Activated naive CD8-positive, alpha-beta T cell treated with anti-CD3 and anti-CD28 coated beads, Interleukin-2, amount 10 ng/mL, durations not matched to agents 7 days and 5 days (primary cell): ENCODE results near the gene ECHS1. TPM values are rescaled to one million over a fixed set of nuclear protein-coding genes. Genes with fewer than 3 reads are reported as not detected.

Experiments
- ATAC-seq: fragments of 150-1000 bp; cut with Tn5 transposase; one replicate; pipeline ENCODE4 v1.10.0; 2021; ENCODE audit warnings: low read depth, moderate library complexity
- POLR2A ChIA-PET: fragments of 350-600 bp; sonication (Branson Sonifier 250); formaldehyde crosslinking; loops from one replicate; lab custom pipeline; 2021; ENCODE audit warnings: antibody characterized with exemption; lab: Charles Lee
- DNase-seq: peaks from one replicate; pipeline ENCODE4 v3.0.0; 2021
- H3K27ac Mint-ChIP-seq: one replicate; pipeline ENCODE4 v1.8.0; 2022; ENCODE audit warnings: mild to moderate bottlenecking, mixed read lengths
- H3K27me3 Mint-ChIP-seq: one replicate; pipeline ENCODE4 v1.8.0; 2022; ENCODE audit warnings: mild to moderate bottlenecking, moderate library complexity, mixed read lengths
- H3K36me3 Mint-ChIP-seq: one replicate; pipeline ENCODE4 v1.8.0; 2021; ENCODE audit warnings: mild to moderate bottlenecking, mixed read lengths
- H3K4me1 Mint-ChIP-seq: one replicate; pipeline ENCODE4 v1.8.0; 2021; ENCODE audit warnings: mixed read lengths
- H3K4me3 Mint-ChIP-seq: one replicate; pipeline ENCODE4 v1.8.0; 2022; ENCODE audit warnings: mild to moderate bottlenecking, moderate library complexity, mixed read lengths
- H3K9me3 Mint-ChIP-seq: one replicate; pipeline ENCODE4 v1.8.0; 2021; ENCODE audit warnings: mixed read lengths
- total RNA-seq, 2 experiments: library from RNA; stranded (reverse); gene quantifications; one replicate each; pipeline ENCODE4 v1.2.3, GENCODE V29; 2021

The ECHS1 gene
- total RNA-seq, 2 experiments from 2014 or later = 33.5 to 36.1 TPM

DNA sequence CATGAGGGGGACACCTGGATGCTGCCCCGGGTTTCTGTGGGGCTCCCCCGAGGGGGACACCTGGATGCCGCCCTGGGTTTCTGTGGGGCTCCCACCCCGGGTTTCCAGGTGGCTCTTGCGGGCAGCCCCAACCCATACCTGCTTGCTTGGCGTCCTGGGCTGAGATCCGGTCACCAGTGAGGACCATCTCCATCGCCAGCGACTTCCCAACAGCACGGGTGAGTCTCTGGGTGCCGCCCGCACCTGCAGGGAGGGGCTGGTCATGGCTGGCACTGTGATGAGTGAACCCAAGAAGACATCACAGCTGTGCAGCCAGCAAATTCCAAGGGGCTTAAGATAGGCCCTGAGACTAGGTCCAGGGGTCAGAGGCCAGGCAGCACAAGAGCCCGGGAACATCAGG is 6.4 kb downstream of the ECHS1 start:
- H3K36me3 Mint-ChIP-seq = peaks cover 2% of the 10 kb centered on the region
- no peaks in the 10 kb centered on the region for H3K4me1 Mint-ChIP-seq
- DNase-seq (no peak), ATAC-seq (no peak)
- no peak overlapping the region for H3K27ac Mint-ChIP-seq
- H3K27me3 Mint-ChIP-seq = no peaks in the 10 kb centered on the region
- no peak overlapping the region for H3K4me3 Mint-ChIP-seq
- POLR2A ChIA-PET = no interaction called here
- no peaks in the 10 kb centered on the region for H3K9me3 Mint-ChIP-seq

- DNase-seq (no peak), ATAC-seq (no peak)
- POLR2A ChIA-PET = no interaction called here
- H3K9me3 Mint-ChIP-seq = no peaks in the 10 kb centered on the region
- no peaks in the 10 kb centered on the region for H3K27me3 Mint-ChIP-seq
- H3K4me1 Mint-ChIP-seq = no peaks in the 10 kb centered on the region
- peaks cover 2% of the 10 kb centered on the region for H3K36me3 Mint-ChIP-seq
- no peak overlapping the region for H3K4me3 Mint-ChIP-seq
- no peak overlapping the region for H3K27ac Mint-ChIP-seq
Measured at GRCh38 chr10:133366130-133366478, 7.0 kb downstream of the ECHS1 start.

GRCh38 chr10:133365461-133366129 is 7.6 kb downstream of the ECHS1 start:
- no peaks in the 10 kb centered on the region for H3K9me3 Mint-ChIP-seq
- no peak overlapping the region for H3K27ac Mint-ChIP-seq
- ATAC-seq = no peak
- no peaks in the 10 kb centered on the region for H3K4me1 Mint-ChIP-seq
- no peak for DNase-seq
- no peaks in the 10 kb centered on the region for H3K27me3 Mint-ChIP-seq
- H3K4me3 Mint-ChIP-seq = no peak overlapping the region
- POLR2A ChIA-PET = no interaction called here
- peaks cover 2% of the 10 kb centered on the region for H3K36me3 Mint-ChIP-seq

- H3K4me1 Mint-ChIP-seq = peaks cover 1% of the 10 kb centered on the region
- no peaks in the 10 kb centered on the region for H3K9me3 Mint-ChIP-seq
- no peaks in the 10 kb centered on the region for H3K36me3 Mint-ChIP-seq
- POLR2A ChIA-PET = no interaction called here
- no peak overlapping the region for H3K4me3 Mint-ChIP-seq
- ATAC-seq (no peak), DNase-seq (no peak)
- no peaks in the 10 kb centered on the region for H3K27me3 Mint-ChIP-seq
- no peak overlapping the region for H3K27ac Mint-ChIP-seq
Measured at GRCh38 chr10:133364645-133365431, 8.3 kb downstream of the ECHS1 start.

DNA sequence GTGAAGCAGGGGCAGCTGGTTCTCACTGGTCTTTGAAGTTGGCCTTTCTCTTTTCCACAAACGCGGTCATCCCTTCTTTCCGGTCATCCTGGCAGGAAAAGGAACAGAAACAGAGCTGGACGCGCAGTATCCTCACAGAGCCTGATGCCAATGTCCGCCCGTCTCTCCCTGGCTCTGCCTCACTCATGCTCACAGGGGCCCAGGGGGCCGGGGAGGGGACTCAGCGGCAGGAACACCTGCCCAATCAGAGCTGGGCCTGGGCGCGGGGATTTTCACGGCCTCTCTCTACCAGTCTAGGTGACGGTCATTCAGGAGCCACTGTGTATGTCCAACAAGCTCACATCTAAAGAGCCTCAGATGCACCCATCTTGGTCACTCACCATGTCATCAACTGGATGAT is 10.3 kb downstream of the ECHS1 start:
- DNase-seq (no peak), ATAC-seq (no peak)
- no peaks in the 10 kb centered on the region for H3K9me3 Mint-ChIP-seq
- H3K27me3 Mint-ChIP-seq = no peaks in the 10 kb centered on the region
- POLR2A ChIA-PET = interaction anchor here (1.3 kb wide), 1 partner anchor 11 kb away, joined by 3 read pairs; no protein-coding TSS in a partner anchor
- H3K4me3 Mint-ChIP-seq = no peak overlapping the region
- peaks cover 1% of the 10 kb centered on the region for H3K4me1 Mint-ChIP-seq
- no peaks in the 10 kb centered on the region for H3K36me3 Mint-ChIP-seq
- H3K27ac Mint-ChIP-seq = no peak overlapping the region

DNA sequence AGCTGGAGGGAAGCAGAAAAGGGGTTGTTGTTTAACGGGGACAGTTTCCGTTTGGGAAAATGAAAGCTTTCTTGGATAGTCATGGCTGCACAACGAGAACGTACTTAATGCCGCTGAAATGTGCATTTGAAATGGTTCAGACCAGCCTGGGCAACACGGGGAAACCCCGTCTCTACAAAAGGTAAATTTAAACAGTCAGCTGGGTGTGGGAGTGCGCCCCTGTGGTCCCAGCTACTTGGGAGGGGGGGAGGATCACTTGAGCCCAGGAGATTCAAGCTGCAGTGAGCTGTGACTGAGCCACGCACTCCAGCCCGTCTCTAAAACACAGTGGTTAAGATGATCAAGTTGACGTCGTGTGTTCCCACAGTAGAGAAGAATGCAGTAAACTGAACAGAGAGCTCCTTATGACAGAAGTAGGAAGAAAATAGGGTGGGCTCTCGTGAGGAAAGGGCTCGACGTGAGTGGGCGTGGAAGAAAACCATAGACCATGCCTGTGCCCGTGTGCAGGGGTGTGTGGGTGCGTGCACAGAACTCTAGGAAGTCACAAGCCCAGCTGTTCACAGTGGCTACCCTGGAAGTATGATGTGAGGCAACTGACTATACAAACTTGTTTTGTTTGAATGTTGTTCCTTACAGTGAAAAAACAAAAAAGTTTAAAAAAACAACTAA is 11.2 kb downstream of the ECHS1 start:
- DNase-seq (no peak), ATAC-seq (no peak)
- no peaks in the 10 kb centered on the region for H3K36me3 Mint-ChIP-seq
- no peak overlapping the region for H3K4me3 Mint-ChIP-seq
- no peak overlapping the region for H3K27ac Mint-ChIP-seq
- H3K4me1 Mint-ChIP-seq = peaks cover 1% of the 10 kb centered on the region
- no peaks in the 10 kb centered on the region for H3K9me3 Mint-ChIP-seq
- POLR2A ChIA-PET = no interaction called here
- H3K27me3 Mint-ChIP-seq = no peaks in the 10 kb centered on the region

DNA sequence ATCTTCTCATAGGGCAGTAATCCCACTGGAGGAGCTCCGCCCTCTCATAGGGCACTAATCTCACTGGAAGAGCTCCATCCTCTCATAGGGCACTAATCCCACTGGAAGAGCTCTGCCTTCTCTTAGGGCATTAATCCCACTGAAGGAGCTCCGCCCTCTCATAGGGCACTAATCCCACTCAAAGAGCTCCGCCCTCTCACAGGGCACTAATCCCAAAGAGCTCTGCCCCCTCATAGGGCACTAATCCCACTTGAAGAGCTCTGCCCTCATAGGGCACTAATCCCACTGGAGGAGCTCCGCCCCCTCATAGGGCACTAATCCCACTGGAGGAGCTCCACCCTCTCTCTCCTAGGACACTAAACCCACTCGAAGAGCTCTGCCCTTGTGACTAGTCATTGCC is 11.9 kb downstream of the ECHS1 start:
- DNase-seq = no peak
- ATAC-seq = no peak
- Mint-ChIP-seq H3K27ac (peak overlapping the region; percentile 43), H3K36me3 (no peaks in the 10 kb centered on the region), H3K4me3 (no peak overlapping the region), H3K9me3 (no peaks in the 10 kb centered on the region), H3K4me1 (peaks cover 1% of the 10 kb centered on the region), H3K27me3 (no peaks in the 10 kb centered on the region)
- POLR2A ChIA-PET = no interaction called here

GRCh38 chr10:133359972-133360610 is 13.1 kb downstream of the ECHS1 start:
- no peaks in the 10 kb centered on the region for H3K36me3 Mint-ChIP-seq
- H3K4me1 Mint-ChIP-seq = peaks cover 1% of the 10 kb centered on the region
- ATAC-seq (no peak), DNase-seq (no peak)
- no peak overlapping the region for H3K27ac Mint-ChIP-seq
- no peaks in the 10 kb centered on the region for H3K9me3 Mint-ChIP-seq
- H3K4me3 Mint-ChIP-seq = no peak overlapping the region
- POLR2A ChIA-PET = no interaction called here
- H3K27me3 Mint-ChIP-seq = no peaks in the 10 kb centered on the region

GRCh38 chr10:133359554-133359971 is 13.6 kb downstream of the ECHS1 start:
- no peaks in the 10 kb centered on the region for H3K9me3 Mint-ChIP-seq
- no peak overlapping the region for H3K4me3 Mint-ChIP-seq
- H3K27me3 Mint-ChIP-seq = no peaks in the 10 kb centered on the region
- peaks cover 1% of the 10 kb centered on the region for H3K4me1 Mint-ChIP-seq
- no peak overlapping the region for H3K27ac Mint-ChIP-seq
- POLR2A ChIA-PET = interaction anchor here (0.7 kb wide), 1 partner anchor 19 kb away, joined by 3 read pairs; no protein-coding TSS in a partner anchor
- ATAC-seq = no peak
- DNase-seq = no peak
- H3K36me3 Mint-ChIP-seq = no peaks in the 10 kb centered on the region

GRCh38 chr10:133358925-133359310 is 14.2 kb downstream of the ECHS1 start:
- DNase-seq (peak; percentile 30), ATAC-seq (no peak)
- Mint-ChIP-seq H3K4me3 (no peak overlapping the region), H3K27ac (no peak overlapping the region), H3K9me3 (no peaks in the 10 kb centered on the region), H3K4me1 (peaks cover 1% of the 10 kb centered on the region), H3K27me3 (no peaks in the 10 kb centered on the region), H3K36me3 (no peaks in the 10 kb centered on the region)
- POLR2A ChIA-PET = interaction anchor here (0.7 to 1.1 kb wide), 2 partner anchors 14 to 19 kb away, joined by 3 read pairs; partner anchors contain the start of gene ECHS1

GRCh38 chr10:133358162-133358924 is 14.8 kb downstream of the ECHS1 start:
- Mint-ChIP-seq H3K27me3 (no peaks in the 10 kb centered on the region), H3K27ac (no peak overlapping the region), H3K9me3 (no peaks in the 10 kb centered on the region), H3K4me1 (peaks cover 1% of the 10 kb centered on the region), H3K36me3 (no peaks in the 10 kb centered on the region), H3K4me3 (no peak overlapping the region)
- ATAC-seq = no peak
- POLR2A ChIA-PET = interaction anchor here (1.0 to 1.7 kb wide), 4 partner anchors 11 to 32 kb away, joined by 3 to 7 read pairs (median 4); partner anchors contain the start of genes CALY, ECHS1 and PRAP1
- peak; percentile 51 for DNase-seq

DNA sequence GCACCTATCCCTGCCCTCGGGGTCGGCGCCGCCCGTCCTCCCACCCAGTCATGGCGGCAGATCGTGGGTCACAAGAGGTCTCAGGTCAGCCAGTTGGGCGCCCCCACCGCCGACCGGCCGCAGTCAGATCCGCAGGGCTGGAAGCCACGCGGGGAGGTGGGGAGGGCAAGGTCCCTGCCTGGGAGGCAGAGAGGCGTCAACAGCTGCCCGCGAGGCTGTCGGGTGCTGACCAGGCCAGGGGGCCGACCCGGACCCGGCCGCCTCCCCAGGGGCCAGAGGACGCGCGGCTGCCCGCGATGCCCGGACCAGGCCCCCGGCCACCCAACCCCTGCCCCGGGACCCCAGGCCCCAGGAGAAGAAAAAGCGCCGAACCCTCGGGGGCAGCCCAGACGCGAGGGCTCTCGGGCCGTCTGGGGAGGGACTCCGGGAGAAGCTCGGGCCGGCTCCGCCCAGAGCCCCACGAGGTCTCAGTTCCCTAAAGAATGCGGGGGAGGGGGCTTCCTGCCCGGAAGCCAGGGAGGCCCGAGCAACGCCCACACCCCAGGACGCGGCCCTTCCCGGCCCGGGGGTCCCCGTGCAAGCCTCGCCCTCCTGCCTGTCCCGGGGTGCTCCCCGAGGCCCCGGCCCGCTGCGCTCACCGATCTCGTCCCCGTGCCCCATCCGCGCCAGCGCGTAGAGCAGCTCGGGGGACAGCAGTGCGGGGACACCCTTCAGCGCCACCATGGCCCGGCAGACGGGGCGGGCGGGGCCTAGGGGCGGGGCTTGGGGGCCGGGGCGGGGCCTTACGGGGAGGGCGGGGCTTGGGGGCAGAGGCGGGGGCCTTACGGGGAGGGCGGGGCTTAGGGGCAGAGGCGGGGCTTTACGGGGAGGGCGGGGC is 15.6 kb downstream of the ECHS1 start, which contains the start of gene FUOM:
Gene FUOM, minus strand, starts transcription at position 735 of the 877 bp plus-strand sequence. Its CDS starts 12 bp downstream, at position 723.
- peak within 1 kb of the TSS; percentile 69 for H3K4me3 Mint-ChIP-seq
- peak within 1 kb of the TSS; percentile 56 for H3K27ac Mint-ChIP-seq
- no peaks in the 10 kb centered on the region for H3K36me3 Mint-ChIP-seq
- ATAC-seq = peak; percentile 87
- H3K9me3 Mint-ChIP-seq = no peaks in the 10 kb centered on the region
- peaks cover 1% of the 10 kb centered on the region for H3K4me1 Mint-ChIP-seq
- peak; percentile 79 for DNase-seq
- POLR2A ChIA-PET = interaction anchor here (0.6 to 1.7 kb wide), 4 partner anchors 10 to 32 kb away, joined by 3 to 7 read pairs (median 4); partner anchors contain the start of genes CALY, ECHS1 and PRAP1
- no peaks in the 10 kb centered on the region for H3K27me3 Mint-ChIP-seq
